DOHH2 (cell line): ENCODE data around the gene SLC25A25.

Experiments
- H3F3A ChIP-seq: fragments of 200-600 bp; sonication (generic), shearing (Covaris generic); 2 replicates; pipeline ENCODE4 v1.6.0; 2016; ENCODE audit warnings: antibody characterized with exemption, mild to moderate bottlenecking; ENCODE audit not compliant: control insufficient read depth, insufficient read depth
- H3K27ac ChIP-seq: fragments of 200-600 bp; sonication (generic); 2 replicates; pipeline ENCODE4 v1.5.1; 2014; ENCODE audit warnings: low read depth, mild to moderate bottlenecking, low read length, moderate library complexity
- H3K27me3 ChIP-seq: fragments of 200-600 bp; sonication (generic); 2 replicates; pipeline ENCODE4 v1.6.1; 2014; ENCODE audit warnings: mild to moderate bottlenecking, low read length, mixed read lengths; ENCODE audit not compliant: control insufficient read depth
- H3K36me3 ChIP-seq: fragments of 200-600 bp; sonication (generic); 2 replicates; pipeline ENCODE4 v1.6.1; 2014; ENCODE audit warnings: mild to moderate bottlenecking, low read length, moderate library complexity, mixed read lengths; ENCODE audit not compliant: control insufficient read depth
- H3K4me1 ChIP-seq: fragments of 200-600 bp; sonication (generic); 2 replicates; pipeline ENCODE4 v1.6.1; 2014; ENCODE audit warnings: mild to moderate bottlenecking, low read length, mixed read lengths; ENCODE audit not compliant: control insufficient read depth
- H3K4me2 ChIP-seq: fragments of 200-600 bp; sonication (generic); 2 replicates; pipeline ENCODE4 v1.6.0; 2014; ENCODE audit warnings: mild to moderate bottlenecking, low read length, moderate library complexity
- H3K4me3 ChIP-seq: fragments of 200-600 bp; sonication (generic); 2 replicates; pipeline ENCODE4 v1.5.1; 2014; ENCODE audit warnings: mild to moderate bottlenecking, low read length, mixed read lengths
- H3K79me2 ChIP-seq: fragments of 200-600 bp; sonication (generic); 2 replicates; pipeline ENCODE4 v1.6.1; 2014; ENCODE audit warnings: mild to moderate bottlenecking, low read length, mixed read lengths; ENCODE audit not compliant: control insufficient read depth
- H3K9me2 ChIP-seq: fragments of 200-600 bp; sonication (generic); replicated peaks from 2 replicates; pipeline ENCODE4 v1.6.1; 2014; ENCODE audit warnings: mild to moderate bottlenecking, low read length, mixed read lengths; ENCODE audit not compliant: control insufficient read depth
- H3K9me3 ChIP-seq: fragments of 200-600 bp; sonication (generic); 2 replicates; pipeline ENCODE4 v1.6.1; 2014; ENCODE audit warnings: antibody characterized with exemption, low read length, mixed read lengths; ENCODE audit not compliant: control insufficient read depth, insufficient read depth
- H4K20me1 ChIP-seq: fragments of 200-600 bp; sonication (generic); 2 replicates; pipeline ENCODE4 v1.6.0; 2014; ENCODE audit warnings: low read depth, mild to moderate bottlenecking, antibody characterized with exemption, low read length, moderate library complexity; ENCODE audit not compliant: control insufficient read depth, insufficient read depth
- CTCF ChIP-seq: fragments of 200-600 bp; sonication (generic); IDR thresholded peaks from one replicate; pipeline ENCODE4 v1.5.1; 2014; ENCODE audit warnings: antibody characterized with exemption, mild to moderate bottlenecking, low read depth, low read length; ENCODE audit not compliant: poor library complexity, severe bottlenecking
- EZH2phosphoT487 ChIP-seq: fragments of 200-600 bp; sonication (generic); IDR thresholded peaks from 2 replicates; pipeline ENCODE4 v1.6.1; 2017; ENCODE audit warnings: borderline replicate concordance, mild to moderate bottlenecking, antibody characterized with exemption, low read length, moderate library complexity, mixed read lengths

The SLC25A25 gene

GRCh38 chr9:128151309-128152132 is 83.5 kb downstream of the SLC25A25 start:
- no peaks in the 10 kb centered on the region for H3F3A ChIP-seq

GRCh38 chr9:128152133-128153059 is 84.4 kb downstream of the SLC25A25 start:
- Histone ChIP-seq H3K4me1 (no peaks in the 10 kb centered on the region), H3F3A (no peaks in the 10 kb centered on the region), H3K4me2 (no peak overlapping the region), H3K27me3 (no peaks in the 10 kb centered on the region), H3K9me2 (no peaks in the 10 kb centered on the region), H4K20me1 (no peaks in the 10 kb centered on the region), H3K36me3 (no peaks in the 10 kb centered on the region), H3K4me3 (no peak overlapping the region), H3K79me2 (no peaks in the 10 kb centered on the region), H3K9me3 (no peaks in the 10 kb centered on the region), H3K27ac (no peak overlapping the region)
- TF ChIP-seq EZH2phosphoT487 (no peak), CTCF (no peak)

More at GRCh38 chr9:128151309-128152132, 83.5 kb downstream of the SLC25A25 start:
- Histone ChIP-seq H3K9me3 (no peaks in the 10 kb centered on the region), H3K36me3 (no peaks in the 10 kb centered on the region), H3K4me2 (no peak overlapping the region), H3K4me1 (no peaks in the 10 kb centered on the region), H3K27ac (no peak overlapping the region), H3K9me2 (no peaks in the 10 kb centered on the region), H3K79me2 (no peaks in the 10 kb centered on the region), H3K27me3 (no peaks in the 10 kb centered on the region), H3K4me3 (no peak overlapping the region), H4K20me1 (no peaks in the 10 kb centered on the region)
- TF ChIP-seq EZH2phosphoT487 (no peak), CTCF (no peak)

- Histone ChIP-seq H3K4me3 (no peak overlapping the region), H3K79me2 (no peaks in the 10 kb centered on the region), H3F3A (no peaks in the 10 kb centered on the region), H3K4me2 (no peak overlapping the region), H3K9me3 (no peaks in the 10 kb centered on the region), H4K20me1 (no peaks in the 10 kb centered on the region), H3K9me2 (no peaks in the 10 kb centered on the region), H3K27ac (no peak overlapping the region), H3K4me1 (no peaks in the 10 kb centered on the region), H3K36me3 (no peaks in the 10 kb centered on the region), H3K27me3 (no peaks in the 10 kb centered on the region)
- TF ChIP-seq CTCF: no peak
- TF ChIP-seq EZH2phosphoT487: no peak
Measured at GRCh38 chr9:128153060-128153946, 85.3 kb downstream of the SLC25A25 start.
